ENCODE measurements around the gene EDA.

DNA sequence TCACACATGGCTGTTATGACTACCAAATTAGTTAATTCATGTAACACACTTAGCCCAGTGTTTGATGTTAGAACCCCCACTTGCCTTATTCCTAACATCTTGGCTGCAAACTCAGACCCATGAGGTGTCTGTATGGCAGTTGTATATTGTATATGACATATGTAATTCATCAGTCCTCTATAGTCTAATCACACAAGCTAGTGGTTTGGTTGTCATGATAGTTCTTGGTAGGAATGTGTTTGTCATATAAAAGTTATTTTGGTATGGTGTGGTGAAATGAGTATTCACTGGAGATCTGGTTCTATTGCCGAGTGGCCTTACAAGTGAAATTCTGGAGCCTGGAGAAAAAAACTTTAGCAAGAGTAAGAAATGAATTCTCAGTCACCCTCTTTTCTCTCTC lies 284.6 kb downstream of the EDA start:
- TF ChIP-seq, protein P1, sequence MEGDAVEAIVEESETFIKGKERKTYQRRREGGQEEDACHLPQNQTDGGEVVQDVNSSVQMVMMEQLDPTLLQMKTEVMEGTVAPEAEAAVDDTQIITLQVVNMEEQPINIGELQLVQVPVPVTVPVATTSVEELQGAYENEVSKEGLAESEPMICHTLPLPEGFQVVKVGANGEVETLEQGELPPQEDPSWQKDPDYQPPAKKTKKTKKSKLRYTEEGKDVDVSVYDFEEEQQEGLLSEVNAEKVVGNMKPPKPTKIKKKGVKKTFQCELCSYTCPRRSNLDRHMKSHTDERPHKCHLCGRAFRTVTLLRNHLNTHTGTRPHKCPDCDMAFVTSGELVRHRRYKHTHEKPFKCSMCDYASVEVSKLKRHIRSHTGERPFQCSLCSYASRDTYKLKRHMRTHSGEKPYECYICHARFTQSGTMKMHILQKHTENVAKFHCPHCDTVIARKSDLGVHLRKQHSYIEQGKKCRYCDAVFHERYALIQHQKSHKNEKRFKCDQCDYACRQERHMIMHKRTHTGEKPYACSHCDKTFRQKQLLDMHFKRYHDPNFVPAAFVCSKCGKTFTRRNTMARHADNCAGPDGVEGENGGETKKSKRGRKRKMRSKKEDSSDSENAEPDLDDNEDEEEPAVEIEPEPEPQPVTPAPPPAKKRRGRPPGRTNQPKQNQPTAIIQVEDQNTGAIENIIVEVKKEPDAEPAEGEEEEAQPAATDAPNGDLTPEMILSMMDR (IDR thresholded peaks at IDR 0.05), result no peak
- TF ChIP-seq POLR2A (IDR thresholded peaks at IDR 0.05), result no peak
- no peak for TF ChIP-seq POLR2AphosphoS5 (IDR thresholded peaks at IDR 0.05; ENCODE audit: insufficient read depth in 1 of 2, low read depth in 1 of 2)

Data from vagina (tissue), 2 donors.